DOHH2 (cell line): ENCODE results near the gene TMEM39A.

Source experiments
- CTCF ChIP-seq: fragments of 200-600 bp; sonication (generic); IDR thresholded peaks from one replicate; pipeline ENCODE4 v1.5.1; 2014; ENCODE audit warnings: antibody characterized with exemption, mild to moderate bottlenecking, low read depth, low read length; ENCODE audit not compliant: poor library complexity, severe bottlenecking
- EZH2phosphoT487 ChIP-seq: fragments of 200-600 bp; sonication (generic); IDR thresholded peaks from 2 replicates; pipeline ENCODE4 v1.6.1; 2017; ENCODE audit warnings: borderline replicate concordance, mild to moderate bottlenecking, antibody characterized with exemption, low read length, moderate library complexity, mixed read lengths

GRCh38 chr3:119457246-119457645, 6.2 kb downstream of the TMEM39A start:
- no peak for TF ChIP-seq CTCF
- no peak for TF ChIP-seq EZH2phosphoT487
